Thoracic aorta (tissue), 2 donors: ENCODE results near the gene M1AP. TPM values are rescaled to one million over a fixed set of nuclear protein-coding genes. Genes with fewer than 3 reads are reported as not detected.

Experiments
- ATAC-seq: fragments of 150-250 bp; one replicate; pipeline ENCODE4 v1.8.0; 2017; ENCODE audit warnings: low read depth; ENCODE audit not compliant: insufficient number of reproducible peaks, low FRiP score
- DNase-seq: peaks from one replicate; pipeline ENCODE4 v3.0.0-alpha.2; 2020; ENCODE audit warnings: low spot score
- H3K27ac ChIP-seq, 2 donors: fragments of 200-600 bp; sonication (generic); 1 replicate in 1 of 2; 2 replicates in 1 of 2; pipeline ENCODE4 v1.5.1; 2016; ENCODE audit warnings: mild to moderate bottlenecking in 2 of 2, moderate library complexity in 2 of 2
- H3K27me3 ChIP-seq: fragments of 200-600 bp; sonication (generic); replicated peaks from 2 replicates; pipeline ENCODE4 v1.6.0; 2016; ENCODE audit warnings: mild to moderate bottlenecking; ENCODE audit not compliant: insufficient read depth
- H3K36me3 ChIP-seq: fragments of 200-600 bp; sonication (generic); one replicate; pipeline ENCODE4 v1.5.1; 2016
- H3K4me1 ChIP-seq, 2 donors: fragments of 200-600 bp; sonication (generic); 1 replicate in 1 of 2; 2 replicates in 1 of 2; pipeline versions ENCODE4 v1.5.1 to v1.6.0; 2016; ENCODE audit warnings: low read depth in 2 of 2, mild to moderate bottlenecking in 1 of 2; ENCODE audit not compliant: control insufficient read depth in 1 of 2
- H3K4me3 ChIP-seq: fragments of 200-600 bp; sonication (generic); 2 replicates; pipeline ENCODE4 v1.5.1; 2016; ENCODE audit warnings: mild to moderate bottlenecking
- H3K9me3 ChIP-seq: fragments of 200-600 bp; sonication (generic); 2 replicates; pipeline ENCODE4 v1.5.1; 2016
- total RNA-seq, 2 donors: library from RNA; depleted of rRNA; stranded (reverse); fragments of >200 nt; gene quantifications; one replicate each; pipeline versions ENCODE4 v1.1.0 to v1.2.3, GENCODE V29; 2016
- TF ChIP-seq, protein P1 (sequence below): fragments of 200-600 bp; sonication (generic); IDR thresholded peaks from one replicate; pipeline ENCODE4 v1.5.1; 2019; ENCODE audit warnings: antibody characterized with exemption

M1AP gene
- total RNA-seq, 2 donors from 2014 or later, result 4.5 TPM; not detected in 1

DNA sequence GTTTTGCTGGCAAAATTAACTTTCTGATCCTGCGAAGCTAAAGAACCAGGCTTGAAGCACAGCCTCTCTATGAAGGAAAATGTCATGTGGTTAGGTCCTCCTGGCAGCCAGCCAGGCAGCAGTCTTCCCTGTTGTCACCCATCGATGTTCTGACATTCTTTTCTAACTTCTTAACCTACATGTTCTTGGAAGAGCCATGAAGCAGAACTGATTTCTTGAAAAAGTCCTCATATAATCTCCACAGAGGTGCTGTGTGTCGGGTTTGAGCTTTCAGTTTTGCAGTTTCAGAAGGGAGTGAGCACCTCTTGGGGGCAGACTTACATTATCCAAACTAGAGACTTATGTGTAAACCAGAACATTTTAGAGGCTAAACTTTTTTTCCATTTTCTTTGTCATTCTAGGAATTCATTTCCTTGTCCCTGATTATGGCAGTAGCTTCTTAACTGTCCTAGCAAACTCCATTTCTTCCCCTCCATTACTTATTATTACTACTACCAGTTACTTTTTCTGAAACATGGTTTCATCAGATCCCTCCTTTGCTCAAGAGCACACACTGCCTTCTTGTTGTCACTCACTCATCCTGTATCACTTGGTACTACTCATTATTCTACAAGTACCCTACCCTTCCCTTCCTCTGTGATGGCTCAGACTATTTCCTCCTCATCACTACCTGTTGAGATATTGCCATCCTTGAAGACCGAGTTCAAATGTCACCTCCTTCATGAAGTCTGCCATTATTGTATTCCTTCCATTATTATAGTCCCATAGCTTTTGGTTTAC lies 62.5 kb downstream of the M1AP start:
- Histone ChIP-seq H3K4me3 (no peak overlapping the region), H3K27ac (no peak overlapping the region)
- no peak for DNase-seq

DNA sequence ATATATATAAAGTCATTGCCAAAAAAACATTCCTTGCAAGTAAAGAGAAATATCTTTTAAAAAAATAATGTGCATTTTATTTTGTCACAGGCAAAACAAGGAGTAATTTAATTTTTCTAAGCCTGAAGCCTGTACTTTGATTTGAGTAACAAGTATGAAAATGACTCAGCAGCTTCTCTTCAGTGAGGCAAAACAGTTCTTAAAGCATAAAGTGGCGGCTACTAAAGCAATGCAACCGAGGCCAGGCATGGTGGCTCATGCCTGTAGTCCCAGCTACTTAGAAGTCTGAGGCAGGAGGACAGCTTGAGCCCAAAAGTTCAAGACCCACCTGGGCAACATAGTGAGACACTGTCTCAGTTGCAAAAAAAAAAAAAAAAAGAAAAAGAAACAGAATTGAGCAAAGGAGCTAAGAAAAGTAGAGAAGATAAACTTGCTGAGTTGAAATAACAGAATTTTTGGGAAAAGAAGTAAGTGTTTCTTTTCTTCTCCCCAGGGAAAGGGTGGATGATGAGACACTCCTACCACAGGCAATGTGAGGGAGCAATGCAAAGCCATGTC lies 64.0 kb downstream of the M1AP start:
- Histone ChIP-seq H3K4me3 (no peak overlapping the region), H3K9me3 (no peaks in the 10 kb centered on the region), H3K36me3 (no peaks in the 10 kb centered on the region), H3K27ac (peak overlapping the region in 1 of 2 donors; percentile 50), H3K27me3 (no peaks in the 10 kb centered on the region), H3K4me1 (peaks cover 0 to 14% of the 10 kb centered on the region in 2 donors)
- no peak for ATAC-seq
- TF ChIP-seq, protein P1, sequence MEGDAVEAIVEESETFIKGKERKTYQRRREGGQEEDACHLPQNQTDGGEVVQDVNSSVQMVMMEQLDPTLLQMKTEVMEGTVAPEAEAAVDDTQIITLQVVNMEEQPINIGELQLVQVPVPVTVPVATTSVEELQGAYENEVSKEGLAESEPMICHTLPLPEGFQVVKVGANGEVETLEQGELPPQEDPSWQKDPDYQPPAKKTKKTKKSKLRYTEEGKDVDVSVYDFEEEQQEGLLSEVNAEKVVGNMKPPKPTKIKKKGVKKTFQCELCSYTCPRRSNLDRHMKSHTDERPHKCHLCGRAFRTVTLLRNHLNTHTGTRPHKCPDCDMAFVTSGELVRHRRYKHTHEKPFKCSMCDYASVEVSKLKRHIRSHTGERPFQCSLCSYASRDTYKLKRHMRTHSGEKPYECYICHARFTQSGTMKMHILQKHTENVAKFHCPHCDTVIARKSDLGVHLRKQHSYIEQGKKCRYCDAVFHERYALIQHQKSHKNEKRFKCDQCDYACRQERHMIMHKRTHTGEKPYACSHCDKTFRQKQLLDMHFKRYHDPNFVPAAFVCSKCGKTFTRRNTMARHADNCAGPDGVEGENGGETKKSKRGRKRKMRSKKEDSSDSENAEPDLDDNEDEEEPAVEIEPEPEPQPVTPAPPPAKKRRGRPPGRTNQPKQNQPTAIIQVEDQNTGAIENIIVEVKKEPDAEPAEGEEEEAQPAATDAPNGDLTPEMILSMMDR, result no peak
- DNase-seq, result no peak

More for the DNA sequence above, 62.5 kb downstream of the M1AP start:
- no peak for ATAC-seq
- Histone ChIP-seq H3K9me3 (no peaks in the 10 kb centered on the region), H3K4me1 (peaks cover 0 to 14% of the 10 kb centered on the region in 2 donors), H3K27me3 (no peaks in the 10 kb centered on the region), H3K36me3 (no peaks in the 10 kb centered on the region)
- TF ChIP-seq, protein P1, result no peak

DNA sequence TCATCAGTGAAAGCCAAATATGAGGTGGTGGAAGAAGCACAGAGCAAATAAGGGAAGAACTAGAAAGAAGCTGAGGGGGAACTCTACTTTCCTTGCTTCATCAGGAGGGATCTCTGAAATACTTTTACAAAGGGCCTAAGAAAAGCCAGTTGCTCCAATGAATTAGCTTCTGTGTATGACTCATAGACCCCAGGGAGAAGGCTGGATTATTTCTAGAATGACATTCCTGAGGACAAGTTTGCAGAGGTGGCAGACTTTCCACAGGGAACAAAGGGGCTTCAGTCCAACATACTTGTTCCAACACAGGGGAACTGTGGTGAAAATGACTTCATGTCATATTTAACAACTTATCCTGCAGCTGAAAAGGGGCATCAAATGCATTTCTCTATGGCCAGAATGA lies 64.6 kb downstream of the M1AP start:
- Histone ChIP-seq H3K36me3 (no peaks in the 10 kb centered on the region), H3K27me3 (no peaks in the 10 kb centered on the region), H3K4me1 (peaks cover 0 to 14% of the 10 kb centered on the region in 2 donors), H3K9me3 (no peaks in the 10 kb centered on the region), H3K4me3 (no peak overlapping the region), H3K27ac (peak overlapping the region in 1 of 2 donors; percentile 50)
- DNase-seq, result no peak
- TF ChIP-seq, protein P1, result no peak
- ATAC-seq, result peak; percentile 72

DNA sequence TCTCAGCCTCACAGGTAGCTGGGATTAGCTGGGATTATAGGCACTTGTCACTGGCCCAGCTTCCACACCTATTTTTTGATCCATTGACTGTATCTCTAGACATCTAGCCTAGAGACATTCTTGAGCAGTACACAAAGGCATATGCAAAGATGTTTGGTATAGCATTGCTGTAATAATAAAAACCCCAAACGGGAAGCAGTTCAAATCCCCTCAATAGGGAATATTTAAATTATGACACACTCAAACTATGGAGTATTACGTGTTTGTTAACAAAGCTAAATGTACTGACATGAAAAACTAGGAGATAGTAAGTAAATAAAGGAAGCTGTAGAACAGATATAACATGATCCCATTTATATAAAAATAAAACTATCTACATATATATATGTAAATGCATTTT lies 65.9 kb downstream of the M1AP start:
- Histone ChIP-seq H3K9me3 (no peaks in the 10 kb centered on the region), H3K4me3 (no peak overlapping the region), H3K36me3 (no peaks in the 10 kb centered on the region), H3K27ac (no peak overlapping the region), H3K27me3 (no peaks in the 10 kb centered on the region), H3K4me1 (peaks cover 0 to 14% of the 10 kb centered on the region in 2 donors)
- ATAC-seq (no peak), DNase-seq (no peak)
- TF ChIP-seq, protein P1, result no peak

DNA sequence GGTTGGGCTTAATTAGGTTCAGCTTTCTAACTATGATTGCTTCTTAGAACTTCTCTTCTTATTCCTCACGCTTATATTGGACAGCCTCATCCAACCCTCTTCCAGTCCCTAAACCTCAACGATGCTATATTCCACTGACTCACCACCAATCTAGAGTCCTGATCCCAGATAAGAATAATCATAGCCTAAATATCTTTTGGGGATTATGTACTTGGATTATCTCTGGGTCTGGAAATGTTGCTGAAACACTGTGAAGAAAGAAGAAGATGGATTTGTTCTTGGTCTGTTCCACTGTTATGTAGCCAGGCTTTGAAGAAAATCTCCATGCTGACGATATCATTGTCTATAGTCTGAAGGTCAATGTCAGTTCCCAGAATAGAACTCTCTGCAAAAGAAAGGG lies 66.7 kb downstream of the M1AP start:
- H3K36me3 ChIP-seq, result no peaks in the 10 kb centered on the region
- ATAC-seq (no peak), DNase-seq (no peak)
- no peaks in the 10 kb centered on the region for H3K9me3 ChIP-seq
- no peak overlapping the region for H3K27ac ChIP-seq
- H3K4me1 ChIP-seq, result peaks cover 0 to 14% of the 10 kb centered on the region in 2 donors
- no peak overlapping the region for H3K4me3 ChIP-seq
- H3K27me3 ChIP-seq, result no peaks in the 10 kb centered on the region
- TF ChIP-seq, protein P1, result no peak
